ENCODE data around the gene YWHAB.
A peak's percentile ranks its signal among the peaks of the same experiment; 100 is the strongest.
"Not testable (repeated sequence)": the region's sequence is repeated elsewhere in the genome, so short reads cannot be mapped to it uniquely, and the experiment has no call there.

The YWHAB gene

GRCh38 chr20:44885392-44886265 lies at the start of gene YWHAB:
Gene YWHAB (plus strand): TSS chr20:44885705. CDS start chr20:44901534, 15,829 bp downstream.
- DNase-seq = peak; percentile 96

- no peak for DNase-seq
These were observed 48.8 kb upstream of the YWHAB start for GRCh38 chr20:44836601-44837120.

GRCh38 chr20:44837946-44838345 lies 47.6 kb upstream of the YWHAB start:
- no peak for DNase-seq

- DNase-seq = no peak
These were observed 47.0 kb upstream of the YWHAB start for GRCh38 chr20:44838521-44838920.

- no peak for DNase-seq
These were observed 46.0 kb upstream of the YWHAB start for GRCh38 chr20:44839481-44839880.

- no peak for DNase-seq
These were observed 44.7 kb upstream of the YWHAB start for GRCh38 chr20:44840826-44841225.

GRCh38 chr20:44841955-44842354 lies 43.5 kb upstream of the YWHAB start:
- DNase-seq = no peak

GRCh38 chr20:44843876-44844275 lies 41.6 kb upstream of the YWHAB start:
- no peak for DNase-seq

- DNase-seq = no peak
These were observed 37.1 kb upstream of the YWHAB start for GRCh38 chr20:44848254-44849015.

- no peak for DNase-seq
These were observed 35.8 kb upstream of the YWHAB start for GRCh38 chr20:44849703-44850102.

GRCh38 chr20:44850272-44850671 lies 35.2 kb upstream of the YWHAB start:
- DNase-seq = no peak

- DNase-seq = no peak
These were observed 34.7 kb upstream of the YWHAB start for GRCh38 chr20:44850837-44851236.

- DNase-seq = no peak
These were observed 34.0 kb upstream of the YWHAB start for GRCh38 chr20:44851545-44851944.

GRCh38 chr20:44856442-44856841 lies 29.1 kb upstream of the YWHAB start:
- DNase-seq = no peak

- no peak for DNase-seq
These were observed 28.6 kb upstream of the YWHAB start for GRCh38 chr20:44856856-44857448.

GRCh38 chr20:44858606-44859360 lies 26.7 kb upstream of the YWHAB start:
- DNase-seq = no peak

- DNase-seq = no peak
These were observed 23.9 kb upstream of the YWHAB start for GRCh38 chr20:44861531-44862006.

- DNase-seq = no peak
These were observed 23.2 kb upstream of the YWHAB start for GRCh38 chr20:44862286-44862685.

GRCh38 chr20:44863365-44864084 lies 22.0 kb upstream of the YWHAB start:
- DNase-seq = not testable (repeated sequence)

GRCh38 chr20:44864493-44864892 lies 21.0 kb upstream of the YWHAB start:
- not testable (repeated sequence) for DNase-seq

GRCh38 chr20:44866703-44867335 lies 18.7 kb upstream of the YWHAB start:
- DNase-seq = no peak
